WTC11 (cell line): ENCODE results near the gene BIVM. TPM values are rescaled to one million over a fixed set of nuclear protein-coding genes. Genes with fewer than 3 reads are reported as not detected.

Source experiments
- TCF7 ChIP-seq: sonication (generic); formaldehyde crosslinking; IDR thresholded peaks from 2 replicates; pipeline ENCODE4 v1.8.0; 2022; ENCODE audit warnings: mild to moderate bottlenecking, low read depth, missing genetic modification reagents, moderate library complexity
- ZNF317 ChIP-seq: sonication (generic); formaldehyde crosslinking; IDR thresholded peaks from 2 replicates; pipeline ENCODE4 v1.8.1; 2023; ENCODE audit warnings: low read depth, mild to moderate bottlenecking, moderate library complexity, missing genetic modification reagents, borderline replicate concordance
- total RNA-seq: library from RNA; stranded (reverse); gene quantifications from 3 replicates; pipeline ENCODE4 v1.2.3, GENCODE V29; 2021
- TF ChIP-seq, protein P1 (sequence below): sonication (generic); formaldehyde crosslinking; IDR thresholded peaks from 2 replicates; pipeline ENCODE4 v1.8.0; 2023; ENCODE audit warnings: mild to moderate bottlenecking, missing genetic modification reagents
- TF ChIP-seq, protein P2 (sequence below): sonication (generic); formaldehyde crosslinking; IDR thresholded peaks from 2 replicates; pipeline ENCODE4 v1.8.1; 2023; ENCODE audit warnings: mild to moderate bottlenecking, missing genetic modification reagents

Gene BIVM
- total RNA-seq, 1 experiment from 2014 or later, result 10.2 TPM

DNA sequence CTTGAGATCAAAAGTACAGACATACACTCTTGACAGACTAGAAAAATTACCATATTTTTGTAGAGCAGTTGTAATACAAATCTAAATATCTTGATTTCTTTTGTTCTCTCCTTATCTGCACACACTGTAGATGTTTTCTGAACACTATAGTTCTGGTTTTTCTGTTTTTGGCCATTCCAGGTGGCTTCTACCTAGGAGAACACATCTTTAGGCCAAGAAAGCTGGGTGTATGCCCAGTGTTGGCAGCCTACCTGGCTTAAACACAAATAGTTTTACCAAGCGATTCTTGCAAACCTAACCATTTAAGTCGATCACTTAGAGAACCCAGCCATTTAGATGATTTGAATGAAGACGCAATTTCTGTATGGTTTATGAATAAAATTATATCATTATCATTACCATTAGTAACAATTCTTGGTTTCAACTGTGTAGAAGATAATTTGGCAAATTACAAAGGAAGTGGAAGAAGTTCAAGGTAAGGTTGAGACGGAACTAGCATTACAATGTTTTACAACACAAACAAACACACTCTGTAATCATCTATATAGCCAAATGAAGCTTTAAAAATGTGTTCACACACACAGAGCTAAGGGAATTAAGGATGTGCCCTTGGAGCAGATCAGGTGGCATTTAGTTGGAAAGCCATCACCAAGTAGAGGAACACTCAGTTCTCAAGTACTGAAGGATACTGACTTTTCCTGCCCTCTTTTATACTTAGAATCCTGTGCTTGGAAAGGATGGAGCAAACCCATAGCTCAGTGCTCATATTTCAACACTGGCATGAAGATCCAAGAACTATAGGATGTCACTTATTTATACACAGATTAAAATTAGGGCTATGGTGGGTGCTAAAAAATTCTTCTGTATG is 83.1 kb downstream of the BIVM start (continued):
- TF ChIP-seq, protein P1, sequence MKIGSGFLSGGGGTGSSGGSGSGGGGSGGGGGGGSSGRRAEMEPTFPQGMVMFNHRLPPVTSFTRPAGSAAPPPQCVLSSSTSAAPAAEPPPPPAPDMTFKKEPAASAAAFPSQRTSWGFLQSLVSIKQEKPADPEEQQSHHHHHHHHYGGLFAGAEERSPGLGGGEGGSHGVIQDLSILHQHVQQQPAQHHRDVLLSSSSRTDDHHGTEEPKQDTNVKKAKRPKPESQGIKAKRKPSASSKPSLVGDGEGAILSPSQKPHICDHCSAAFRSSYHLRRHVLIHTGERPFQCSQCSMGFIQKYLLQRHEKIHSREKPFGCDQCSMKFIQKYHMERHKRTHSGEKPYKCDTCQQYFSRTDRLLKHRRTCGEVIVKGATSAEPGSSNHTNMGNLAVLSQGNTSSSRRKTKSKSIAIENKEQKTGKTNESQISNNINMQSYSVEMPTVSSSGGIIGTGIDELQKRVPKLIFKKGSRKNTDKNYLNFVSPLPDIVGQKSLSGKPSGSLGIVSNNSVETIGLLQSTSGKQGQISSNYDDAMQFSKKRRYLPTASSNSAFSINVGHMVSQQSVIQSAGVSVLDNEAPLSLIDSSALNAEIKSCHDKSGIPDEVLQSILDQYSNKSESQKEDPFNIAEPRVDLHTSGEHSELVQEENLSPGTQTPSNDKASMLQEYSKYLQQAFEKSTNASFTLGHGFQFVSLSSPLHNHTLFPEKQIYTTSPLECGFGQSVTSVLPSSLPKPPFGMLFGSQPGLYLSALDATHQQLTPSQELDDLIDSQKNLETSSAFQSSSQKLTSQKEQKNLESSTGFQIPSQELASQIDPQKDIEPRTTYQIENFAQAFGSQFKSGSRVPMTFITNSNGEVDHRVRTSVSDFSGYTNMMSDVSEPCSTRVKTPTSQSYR (CRISPR knock-in tag), result no peak
- TF ChIP-seq, protein P2, sequence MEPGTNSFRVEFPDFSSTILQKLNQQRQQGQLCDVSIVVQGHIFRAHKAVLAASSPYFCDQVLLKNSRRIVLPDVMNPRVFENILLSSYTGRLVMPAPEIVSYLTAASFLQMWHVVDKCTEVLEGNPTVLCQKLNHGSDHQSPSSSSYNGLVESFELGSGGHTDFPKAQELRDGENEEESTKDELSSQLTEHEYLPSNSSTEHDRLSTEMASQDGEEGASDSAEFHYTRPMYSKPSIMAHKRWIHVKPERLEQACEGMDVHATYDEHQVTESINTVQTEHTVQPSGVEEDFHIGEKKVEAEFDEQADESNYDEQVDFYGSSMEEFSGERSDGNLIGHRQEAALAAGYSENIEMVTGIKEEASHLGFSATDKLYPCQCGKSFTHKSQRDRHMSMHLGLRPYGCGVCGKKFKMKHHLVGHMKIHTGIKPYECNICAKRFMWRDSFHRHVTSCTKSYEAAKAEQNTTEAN (CRISPR knock-in tag), result no peak
- TF ChIP-seq TCF7 (CRISPR knock-in tag) (no peak), ZNF317 (no peak)
- TF ChIP-seq, all 79 proteins: peak for 0

Other genes starting within 250 kb of the BIVM start
- 52.9 to 68.3 TPM (median 57.5 TPM) in 3 replicates for gene TPP2, start 202.1 kb upstream of the BIVM start, total RNA-seq
- gene METTL21C, start 104.1 kb upstream of the BIVM start, total RNA-seq, result not detected in 3 replicates
- 8.0 to 8.9 TPM (median 8.4 TPM) in 3 replicates for gene TEX30, start 25.3 kb upstream of the BIVM start, total RNA-seq
- 17.2 to 21.8 TPM (median 20.8 TPM) in 3 replicates for gene POGLUT2, start 143 bp upstream of the BIVM start, total RNA-seq
- gene ERCC5, start 46.9 kb downstream of the BIVM start, total RNA-seq, result 15.6 to 26.5 TPM (median 20.3 TPM) in 3 replicates